ENCODE measurements around the gene FNIP1. TPM values are rescaled to one million over a fixed set of nuclear protein-coding genes. Genes with fewer than 3 reads are reported as not detected.
A peak's percentile ranks its signal among the peaks of the same experiment; 100 is the strongest.

Gene FNIP1
- total and polyA plus RNA-seq, 9 of the 15 experiments (the other 6 are each of a cell fraction or from before 2014, with no cell fraction given), result 5.0 to 32.8 (median 18.4) TPM

GRCh38 chr5:131771692-131772091 is 25.1 kb downstream of the FNIP1 start:
- in situ Hi-C loops (cut with MboI), result no loop called here
- Histone ChIP-seq H3K4me2 (ENCODE audit: insufficient read depth, low read length) (no peak overlapping the region), H3K4me3 (no peak overlapping the region), H3K9ac (ENCODE audit: insufficient read depth in 1 of 2, low read depth in 2 of 2, low read length in 2 of 2) (no peak overlapping the region), H3K36me3 (ENCODE audit: control insufficient read depth, insufficient read depth, low read length) (peaks cover 3% of the 10 kb centered on the region; the same call in 2 of the 3 replicates), H3K27me3 (ENCODE audit: control insufficient read depth in 2 of 2, insufficient read depth in 2 of 2, low read length in 2 of 2) (no peaks in the 10 kb centered on the region), H4K20me1 (replicated peaks; ENCODE audit: control insufficient read depth, insufficient read depth, low read length) (peaks cover 30% of the 10 kb centered on the region), H3K9me1 (ENCODE audit: control insufficient read depth, insufficient read depth, low read length) (no peaks in the 10 kb centered on the region), H3K27ac (ENCODE audit: extremely low read depth, low read depth, low read length) (no peak overlapping the region), H2AFZ (ENCODE audit: low read depth, low read length) (no peak overlapping the region), H3K9me3 (replicated peaks; ENCODE audit: control insufficient read depth, insufficient read depth, low read depth, low read length) (0 out of 2 replicates have a peak, but pooled peaks cover 1% of the 10 kb centered on the region), H3K79me2 (ENCODE audit: control insufficient read depth, insufficient read depth, low read length) (peaks cover 96% of the 10 kb centered on the region), H3K4me1 (replicated peaks in 1 of 2; ENCODE audit: control insufficient read depth in 2 of 2, insufficient read depth in 2 of 2, low read length in 2 of 2) (peaks cover 3 to 28% of the 10 kb centered on the region in 2 experiments; a peak in 3 of 5 replicates)
- no TSS peak for BruUV-seq (replicated peaks)
- FAIRE-seq (no peak), DNase-seq (ENCODE audit: extremely low read depth in 1 of 4, low spot score in 3 of 4) (peak in 1 of 4 experiments; percentile 41), ATAC-seq (peak; percentile 70)
- ChIA-PET POLR2A (no interaction called here), CTCF (ENCODE audit: low intra/inter-chr PET ratio) (no interaction called here)
- WGBS (ENCODE audit: insufficient coverage, low coverage, missing lambda C conversion rate), result 35% methylated on average over 4 of the region's 4 CpGs
- intact Hi-C loops (cut with micrococcal nuclease), result no loop called here
- TF ChIP-seq, protein P1, sequence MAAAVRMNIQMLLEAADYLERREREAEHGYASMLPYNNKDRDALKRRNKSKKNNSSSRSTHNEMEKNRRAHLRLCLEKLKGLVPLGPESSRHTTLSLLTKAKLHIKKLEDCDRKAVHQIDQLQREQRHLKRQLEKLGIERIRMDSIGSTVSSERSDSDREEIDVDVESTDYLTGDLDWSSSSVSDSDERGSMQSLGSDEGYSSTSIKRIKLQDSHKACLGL (CRISPR knock-in tag; IDR thresholded peaks at IDR 0.05; ENCODE audit: borderline replicate concordance, poor library complexity, severe bottlenecking), result no peak
- 0 out of 2 replicates have a peak, but pooled peaks have one; percentile 52 for TF ChIP-seq HMBOX1 (IDR thresholded peaks at IDR 0.05)
- 0 out of 2 replicates have a peak, but pooled peaks have one; percentile 24 for TF ChIP-seq EHMT2 (IDR thresholded peaks at IDR 0.05)
- TF ChIP-seq EGR1 (conservative IDR thresholded peaks at IDR 0.05), result peak; percentile 84

Measured in K562 (cell line).